Gastroesophageal sphincter (tissue), 3 donors: ENCODE results near the gene MFAP1.

Source experiments
- POLR2A ChIP-seq, 2 donors: fragments of 450-650 bp; IDR thresholded peaks; one replicate each; pipeline ENCODE4 v1.6.1; 2017; ENCODE audit warnings: antibody characterized with exemption in 2 of 2, mild to moderate bottlenecking in 2 of 2, moderate library complexity in 1 of 2
- POLR2AphosphoS5 ChIP-seq: sonication (generic); formaldehyde crosslinking; IDR thresholded peaks from one replicate; pipeline ENCODE4 v1.6.1; 2017; ENCODE audit warnings: antibody characterized with exemption
- TF ChIP-seq, protein P1 (sequence below), 4 experiments: fragments of 200-600 bp in 2 of 4; fragments of 450-650 bp in 2 of 4; sonication (generic) in 1 of 4; IDR thresholded peaks; one replicate each; pipeline ENCODE4 v1.5.1; 2017 to 2019; ENCODE audit warnings: antibody characterized with exemption in 4 of 4, mild to moderate bottlenecking in 2 of 4, moderate library complexity in 2 of 4

DNA sequence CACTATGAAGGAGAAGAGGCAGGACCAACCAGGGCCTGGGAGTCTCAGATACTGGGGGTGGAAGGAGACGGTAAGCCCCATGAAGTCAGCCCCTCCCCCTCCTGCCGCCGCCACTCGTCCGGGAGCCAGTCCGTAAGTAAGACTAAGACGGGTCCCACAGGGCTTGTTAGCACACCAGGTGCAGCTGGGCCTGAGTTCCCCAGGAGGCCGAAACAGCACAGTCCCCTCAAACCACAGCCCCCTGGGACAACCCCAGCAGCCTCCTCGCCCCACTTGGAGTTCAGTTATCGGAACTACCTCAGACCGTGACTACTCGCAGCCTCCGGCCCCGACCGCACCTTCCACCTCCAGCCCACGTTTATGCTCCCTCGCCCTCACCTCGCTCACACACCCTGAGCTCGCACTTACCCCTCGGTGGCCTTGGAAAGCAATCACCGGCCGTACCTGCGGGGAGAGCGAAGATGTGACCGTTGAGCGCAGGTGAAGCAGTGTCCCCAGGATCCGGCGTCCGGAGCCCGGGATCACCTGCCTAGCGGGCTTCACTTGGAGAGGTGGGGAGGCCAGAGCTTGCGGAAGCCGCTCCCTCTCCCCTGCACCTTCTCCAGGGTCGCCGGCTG lies 48.3 kb downstream of the MFAP1 start:
- TF ChIP-seq, protein P1, sequence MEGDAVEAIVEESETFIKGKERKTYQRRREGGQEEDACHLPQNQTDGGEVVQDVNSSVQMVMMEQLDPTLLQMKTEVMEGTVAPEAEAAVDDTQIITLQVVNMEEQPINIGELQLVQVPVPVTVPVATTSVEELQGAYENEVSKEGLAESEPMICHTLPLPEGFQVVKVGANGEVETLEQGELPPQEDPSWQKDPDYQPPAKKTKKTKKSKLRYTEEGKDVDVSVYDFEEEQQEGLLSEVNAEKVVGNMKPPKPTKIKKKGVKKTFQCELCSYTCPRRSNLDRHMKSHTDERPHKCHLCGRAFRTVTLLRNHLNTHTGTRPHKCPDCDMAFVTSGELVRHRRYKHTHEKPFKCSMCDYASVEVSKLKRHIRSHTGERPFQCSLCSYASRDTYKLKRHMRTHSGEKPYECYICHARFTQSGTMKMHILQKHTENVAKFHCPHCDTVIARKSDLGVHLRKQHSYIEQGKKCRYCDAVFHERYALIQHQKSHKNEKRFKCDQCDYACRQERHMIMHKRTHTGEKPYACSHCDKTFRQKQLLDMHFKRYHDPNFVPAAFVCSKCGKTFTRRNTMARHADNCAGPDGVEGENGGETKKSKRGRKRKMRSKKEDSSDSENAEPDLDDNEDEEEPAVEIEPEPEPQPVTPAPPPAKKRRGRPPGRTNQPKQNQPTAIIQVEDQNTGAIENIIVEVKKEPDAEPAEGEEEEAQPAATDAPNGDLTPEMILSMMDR (IDR thresholded peaks at IDR 0.05), result no peak
- TF ChIP-seq POLR2A (IDR thresholded peaks at IDR 0.05) (no peak), POLR2AphosphoS5 (no peak)
